Stimulated activated CD4-positive, alpha-beta T cell treated with anti-CD3 and anti-CD28 coated beads, TNF-alpha, amount 100 ng/mL, for 24 hours (primary cell): ENCODE measurements around the gene TMEM218.
"Not testable (repeated sequence)": the region's sequence is repeated elsewhere in the genome, so short reads cannot be mapped to it uniquely, and the experiment has no call there.

Source experiments
- DNase-seq, 3 experiments: peaks; one replicate each; pipeline ENCODE4 v3.0.0-alpha.2; 2020; ENCODE audit warnings: low read depth in 3 of 3

The TMEM218 gene

DNA sequence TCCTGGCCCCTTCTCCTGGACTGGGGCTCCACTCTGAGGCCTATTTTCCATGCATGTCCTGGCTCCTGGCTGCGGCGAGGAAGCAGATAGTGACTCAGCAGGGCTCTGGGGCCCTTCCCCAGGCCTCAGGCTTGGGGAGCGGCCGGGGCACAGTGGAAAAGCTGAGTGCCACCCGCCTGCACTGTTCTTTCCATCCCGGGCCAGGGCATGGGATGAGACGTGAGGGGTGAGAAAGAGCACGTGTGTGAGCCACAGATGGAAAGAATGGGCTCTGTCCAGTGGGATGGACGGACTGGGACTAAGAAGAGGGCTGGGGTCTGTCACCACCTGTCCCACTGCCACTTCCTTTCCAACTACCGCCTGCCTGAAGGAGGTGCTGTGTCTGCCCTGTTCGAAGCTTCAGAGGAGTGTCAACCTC is 35.5 kb downstream of the TMEM218 start:
- no peak for DNase-seq

DNA sequence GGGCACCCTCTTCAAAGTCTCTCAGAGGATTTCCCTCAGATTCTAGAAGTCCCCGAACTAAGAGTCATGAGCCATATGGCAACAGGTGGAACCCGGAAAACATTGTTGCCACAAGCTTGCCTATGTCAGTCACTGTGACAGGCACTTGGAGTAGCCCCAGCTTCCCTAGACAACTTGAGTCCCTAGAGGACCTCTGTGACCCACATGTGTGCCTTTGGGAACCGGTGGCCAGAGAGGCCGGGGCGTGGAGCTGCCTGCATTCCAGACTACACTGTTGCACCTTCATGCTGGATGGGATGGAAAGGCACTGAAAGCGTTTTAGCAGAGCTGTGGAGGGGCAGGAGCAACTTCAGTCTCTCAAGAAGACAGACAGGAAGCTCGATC is 36.2 kb downstream of the TMEM218 start:
- no peak for DNase-seq

DNA sequence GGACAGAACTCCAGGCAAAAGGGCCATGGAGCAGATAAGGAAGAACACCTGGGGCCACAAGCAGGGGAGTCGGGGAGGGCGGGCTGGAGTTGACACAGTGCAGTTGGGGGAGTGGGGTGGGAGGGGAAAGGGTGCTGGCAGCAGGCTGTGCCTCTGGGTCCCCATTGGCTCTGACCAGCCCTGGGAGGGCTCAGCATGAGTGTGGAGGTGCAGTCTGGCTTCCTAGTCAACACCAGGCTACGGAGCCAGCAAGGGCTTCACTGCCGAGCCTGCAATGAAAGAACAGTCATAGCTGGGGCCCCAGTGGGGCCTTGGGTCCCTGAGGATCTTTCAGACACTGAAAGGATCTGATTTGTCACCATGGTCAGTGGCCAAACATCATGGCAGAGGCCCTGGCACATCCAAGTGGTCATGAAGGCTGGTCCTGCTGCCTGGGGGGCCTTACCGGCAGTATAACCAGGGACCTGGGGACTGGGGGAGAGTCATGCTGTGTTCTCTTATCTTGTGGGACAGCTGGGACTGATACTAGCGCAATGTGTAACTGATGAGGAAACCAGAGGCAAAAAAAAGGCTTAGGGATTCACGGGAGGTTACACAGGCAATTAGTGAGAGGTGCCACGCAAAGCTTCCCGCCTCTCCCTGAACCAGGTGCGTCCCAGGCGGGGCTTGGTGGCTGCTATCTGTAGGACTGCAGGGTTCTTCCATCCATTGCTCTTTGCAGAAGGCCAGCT is 36.8 kb downstream of the TMEM218 start:
- no peak for DNase-seq

DNA sequence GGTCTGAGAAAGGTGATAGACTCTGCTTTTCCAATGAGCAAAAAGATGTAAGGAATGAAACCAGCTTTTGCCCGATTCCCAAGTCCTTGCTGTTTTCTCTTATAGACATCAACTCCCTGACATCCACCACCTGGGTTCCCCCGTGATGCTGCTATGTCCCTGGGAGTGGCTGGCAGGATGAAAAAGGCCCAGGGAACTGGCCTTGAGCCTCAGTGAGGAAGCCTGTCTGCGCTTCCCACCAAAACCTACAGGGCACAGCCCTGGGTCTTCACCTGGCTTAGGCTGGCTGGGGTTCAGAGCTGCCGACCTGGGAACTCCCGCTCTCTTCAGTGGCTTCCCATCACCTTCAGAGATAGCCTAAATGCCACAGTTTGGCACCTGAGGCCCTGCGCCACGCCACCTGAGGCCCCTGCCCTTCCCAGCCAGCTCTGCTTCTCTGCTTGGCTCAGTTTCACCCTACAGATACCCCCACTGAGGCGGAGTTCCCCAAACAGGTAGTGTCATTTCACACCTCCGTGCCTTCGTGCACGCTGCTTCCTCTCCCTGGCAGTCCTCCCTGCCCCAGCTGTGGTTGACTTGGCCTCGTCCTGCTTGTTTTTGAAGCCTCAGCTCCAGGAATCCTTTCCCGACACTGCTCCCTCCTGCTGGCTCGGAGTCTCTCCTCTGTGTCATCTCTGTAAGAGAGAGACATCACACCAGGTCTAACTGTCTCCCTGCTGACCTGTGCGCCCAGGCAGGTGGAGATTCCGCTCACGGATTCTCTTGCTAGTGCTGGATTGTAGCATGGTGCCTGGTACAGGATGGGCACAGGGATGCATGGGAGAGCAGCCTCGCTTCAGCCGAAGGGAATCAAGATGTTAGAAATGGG is 37.6 kb downstream of the TMEM218 start:
- no peak for DNase-seq

DNA sequence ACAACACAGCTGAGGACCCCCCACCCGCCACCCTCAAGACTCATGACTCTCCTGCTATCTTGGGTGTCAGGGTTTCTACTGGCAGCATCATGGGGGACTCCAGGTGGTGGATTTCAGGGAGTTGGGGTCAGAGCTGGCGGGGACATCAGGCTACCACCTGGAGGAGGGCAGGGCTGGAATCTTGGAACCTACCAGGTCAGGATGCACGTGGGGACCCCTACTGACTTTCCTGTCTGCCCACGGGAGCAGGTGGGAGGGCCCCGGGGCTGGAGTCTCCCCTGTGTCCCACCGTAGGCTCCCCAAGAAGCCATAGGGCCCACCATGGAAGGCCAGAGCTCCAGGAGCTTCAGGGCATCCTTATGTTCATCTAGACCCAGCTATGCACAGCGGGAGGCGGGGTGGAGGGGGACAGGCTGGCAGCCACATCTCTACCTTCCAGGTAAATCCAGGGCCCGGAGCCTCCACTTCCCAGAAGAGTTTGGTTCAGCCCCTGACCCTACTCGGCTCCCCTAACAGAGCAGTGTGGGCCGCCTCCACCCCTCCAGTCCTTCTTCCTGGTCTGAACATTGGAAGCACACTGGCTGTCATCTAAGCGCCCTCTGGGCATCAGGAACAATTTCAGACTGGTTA is 38.4 kb downstream of the TMEM218 start:
- DNase-seq, result no peak

DNA sequence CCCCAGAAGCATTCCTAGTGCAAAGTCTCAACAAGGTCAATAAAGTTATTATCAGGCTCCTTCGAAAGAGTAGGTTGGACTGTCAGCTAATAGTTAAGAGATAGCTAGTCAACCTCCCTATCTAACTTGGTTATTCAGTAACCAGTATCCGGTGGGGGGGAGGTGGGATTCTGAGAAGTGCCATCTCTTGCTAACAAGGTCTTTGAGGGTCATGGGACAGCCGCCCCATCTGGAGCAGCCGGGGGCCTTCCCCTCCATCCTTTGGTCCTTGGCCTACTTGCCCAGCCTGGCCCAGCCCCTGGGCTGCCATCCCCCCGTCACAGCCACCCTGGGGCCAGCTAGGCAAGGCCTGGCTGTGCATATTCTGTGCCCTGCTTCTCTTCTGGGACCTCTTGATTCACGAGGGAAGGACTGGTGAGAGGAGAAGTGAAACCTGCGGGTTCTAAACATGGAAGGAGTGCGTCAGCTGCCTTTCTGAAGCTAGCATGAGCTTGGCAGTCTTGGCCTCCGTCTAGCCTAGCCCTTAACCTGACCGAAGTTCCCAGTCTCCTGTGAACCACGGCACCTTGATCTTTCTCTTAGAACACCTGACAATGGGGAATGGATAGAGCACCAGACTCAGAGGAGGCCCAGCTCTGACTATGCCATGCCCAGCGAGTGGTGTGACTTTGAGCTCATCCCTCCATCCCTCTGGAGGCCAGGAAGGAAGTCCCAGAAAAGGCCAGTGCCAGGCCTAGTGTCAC is 39.0 kb downstream of the TMEM218 start:
- no peak for DNase-seq

DNA sequence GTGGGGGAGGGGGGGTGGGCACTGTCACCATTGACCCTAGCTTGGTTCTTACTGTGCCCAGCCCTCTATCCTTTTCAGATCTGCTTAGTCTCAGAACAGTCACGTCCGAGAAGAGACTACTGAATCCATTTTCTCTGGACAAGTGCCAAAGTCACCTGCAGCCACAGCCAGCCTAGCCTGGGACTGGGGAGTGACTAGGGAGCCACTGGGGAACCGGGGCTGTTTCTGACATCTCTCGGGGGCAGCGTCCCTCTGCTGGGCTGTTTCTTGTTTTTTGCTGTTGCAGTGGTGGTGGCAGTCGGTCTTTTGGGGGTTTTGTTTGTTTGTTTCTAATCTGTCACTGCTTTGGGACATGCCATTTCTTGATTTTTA is 39.6 kb downstream of the TMEM218 start:
- no peak for DNase-seq

DNA sequence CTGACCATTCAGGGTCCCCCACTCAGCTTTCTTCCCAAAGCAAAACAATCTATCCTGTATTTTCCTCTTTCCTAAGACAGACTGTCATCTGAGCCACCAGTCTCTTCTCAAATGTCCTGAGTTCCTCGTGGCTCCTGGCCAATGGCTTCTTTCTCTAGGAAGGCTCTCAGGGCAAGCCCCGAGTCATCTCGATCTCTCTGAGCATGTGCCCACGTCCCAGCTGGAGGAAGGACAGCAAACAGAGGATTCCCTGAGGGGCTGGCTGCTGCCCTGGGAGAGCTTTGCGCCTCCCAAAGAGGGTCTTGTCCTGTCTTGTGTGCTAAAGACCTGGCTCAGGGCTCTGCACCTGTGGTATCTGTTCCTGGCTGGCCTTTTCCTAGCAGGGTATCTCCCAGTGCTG is 40.0 kb downstream of the TMEM218 start:
- no peak for DNase-seq

DNA sequence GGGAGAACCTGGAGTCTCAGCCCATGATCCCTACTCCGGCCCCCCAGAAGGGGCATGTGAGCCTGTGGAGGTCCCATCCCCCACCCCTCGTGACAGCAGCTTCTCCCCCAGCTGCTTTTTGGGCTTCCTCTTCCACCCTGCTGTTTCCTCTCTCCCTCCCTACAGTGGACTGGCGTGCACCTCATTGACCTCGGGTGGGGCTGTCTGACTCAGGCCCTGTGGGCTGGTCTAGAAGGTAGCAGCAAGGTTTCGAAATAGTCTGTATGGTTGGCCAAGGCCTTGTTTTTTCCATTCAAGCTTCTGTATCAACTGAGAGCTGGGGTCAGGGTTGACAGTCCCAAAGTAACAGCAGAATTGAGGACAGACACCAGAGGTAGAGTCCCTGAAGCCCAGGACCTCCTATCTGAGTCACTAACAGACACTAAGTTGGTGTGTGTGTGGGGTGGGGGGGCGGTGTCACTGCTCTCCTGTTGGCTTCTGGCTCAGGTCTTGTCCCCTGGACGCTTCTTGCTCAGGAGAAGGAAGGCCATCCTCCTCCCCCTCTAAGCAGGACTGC is 40.6 kb downstream of the TMEM218 start:
- DNase-seq, result no peak

DNA sequence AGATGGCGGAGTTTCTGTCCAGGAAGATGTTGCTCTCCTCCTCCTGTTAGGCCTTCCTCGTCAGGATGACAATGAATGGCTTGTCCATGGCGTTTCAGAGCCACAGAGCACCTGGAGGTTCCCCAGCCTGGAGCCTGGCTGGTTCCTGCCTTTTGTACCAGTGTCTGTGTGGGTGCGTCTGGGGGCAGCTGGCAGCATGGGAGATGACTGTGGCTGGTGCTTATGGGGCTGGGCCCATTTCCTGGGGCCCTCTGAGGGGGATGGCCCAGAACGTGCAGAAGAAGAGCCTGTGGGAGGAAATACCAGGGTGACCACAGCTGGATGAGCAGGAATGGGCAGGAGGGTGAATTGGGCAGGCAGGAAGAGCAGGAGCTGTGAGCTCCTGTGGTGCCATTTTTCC is 41.6 kb downstream of the TMEM218 start:
- no peak for DNase-seq

DNA sequence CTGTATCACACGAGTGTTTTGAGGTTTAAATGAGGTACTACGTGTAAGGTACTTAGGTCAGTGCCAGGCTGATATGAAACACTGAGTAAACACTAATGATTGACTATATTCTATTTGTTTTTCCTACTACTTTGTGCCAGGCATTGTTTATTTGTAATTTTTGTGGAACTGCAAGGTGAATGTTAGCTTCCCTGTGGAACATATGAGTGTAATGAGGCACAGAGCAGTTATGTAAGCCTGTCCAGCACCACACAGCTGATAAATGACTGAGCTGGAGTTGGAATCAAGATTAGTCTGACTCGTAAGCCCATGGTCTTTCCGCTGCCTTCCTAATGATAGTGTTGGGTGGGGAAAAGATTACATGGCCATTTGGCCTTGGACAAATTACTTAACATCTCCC is 42.4 kb downstream of the TMEM218 start:
- no peak for DNase-seq

DNA sequence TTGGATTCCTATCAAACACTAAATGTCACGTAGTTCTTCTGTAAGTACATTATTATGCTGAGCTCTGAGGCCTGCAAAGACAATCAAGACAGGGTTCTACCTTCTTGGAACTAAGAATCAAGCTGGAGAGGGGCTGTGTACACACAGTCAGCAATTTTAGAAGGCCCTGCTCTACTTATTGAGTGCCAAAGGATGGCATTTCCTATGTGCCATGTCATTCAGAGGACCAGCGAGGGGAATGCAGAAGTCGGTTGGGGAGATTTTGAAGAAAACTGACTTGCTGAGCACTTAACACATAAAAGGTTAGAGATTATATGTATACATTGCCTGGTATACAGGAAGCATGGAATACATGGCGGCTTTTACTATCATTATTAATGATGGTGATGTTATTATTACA is 43.1 kb downstream of the TMEM218 start:
- DNase-seq, result no peak

DNA sequence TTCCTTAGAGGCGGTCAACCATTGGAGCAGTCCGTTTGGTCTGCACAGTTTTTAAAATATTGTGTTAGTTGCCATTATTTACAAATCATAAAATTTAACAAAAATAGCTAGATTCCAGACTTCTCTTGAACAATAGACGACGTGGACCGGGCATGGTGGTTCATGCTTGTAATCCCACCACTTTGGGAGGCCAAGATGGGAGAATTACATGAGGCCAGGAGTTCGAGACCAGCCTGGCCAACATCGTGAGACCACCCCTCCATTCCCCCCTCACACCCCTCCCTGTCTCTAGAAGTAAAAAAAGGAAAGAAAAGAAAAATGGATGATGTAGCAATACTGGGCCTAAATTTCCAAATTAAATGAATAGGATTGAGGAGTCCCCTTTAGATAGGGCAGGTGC is 47.4 kb downstream of the TMEM218 start:
- DNase-seq, result no peak

DNA sequence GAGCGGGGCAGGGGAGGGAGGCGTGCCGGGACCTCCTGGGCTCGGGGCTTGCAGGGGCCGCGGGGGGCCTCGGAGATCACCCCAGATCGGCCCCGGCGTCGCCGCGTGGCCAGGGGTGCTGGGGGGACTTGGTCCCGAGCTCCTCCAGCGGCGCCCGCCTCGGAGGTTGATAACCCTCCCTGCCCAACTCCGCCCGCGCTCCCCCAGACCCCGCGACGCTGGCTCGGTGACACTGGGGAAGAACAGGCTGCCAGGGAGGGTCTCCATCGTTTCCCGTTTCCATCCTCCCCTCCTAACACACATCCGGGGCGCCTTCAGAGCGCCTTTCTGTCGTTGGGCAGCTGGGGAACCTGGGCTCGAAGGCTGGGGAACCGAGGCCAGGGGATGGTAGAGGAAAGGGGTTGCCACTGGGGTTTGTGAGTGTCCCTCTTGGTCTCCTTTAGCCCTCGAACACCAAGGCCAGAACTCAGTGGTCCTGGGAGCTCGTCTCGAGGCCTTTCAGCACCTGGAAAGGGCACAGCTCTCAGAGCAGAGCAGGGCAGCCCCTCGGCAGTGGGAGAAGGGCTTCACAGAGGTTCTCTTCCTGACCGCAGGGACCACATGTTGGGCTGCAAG is 47.9 kb downstream of the TMEM218 start:
- no peak for DNase-seq

DNA sequence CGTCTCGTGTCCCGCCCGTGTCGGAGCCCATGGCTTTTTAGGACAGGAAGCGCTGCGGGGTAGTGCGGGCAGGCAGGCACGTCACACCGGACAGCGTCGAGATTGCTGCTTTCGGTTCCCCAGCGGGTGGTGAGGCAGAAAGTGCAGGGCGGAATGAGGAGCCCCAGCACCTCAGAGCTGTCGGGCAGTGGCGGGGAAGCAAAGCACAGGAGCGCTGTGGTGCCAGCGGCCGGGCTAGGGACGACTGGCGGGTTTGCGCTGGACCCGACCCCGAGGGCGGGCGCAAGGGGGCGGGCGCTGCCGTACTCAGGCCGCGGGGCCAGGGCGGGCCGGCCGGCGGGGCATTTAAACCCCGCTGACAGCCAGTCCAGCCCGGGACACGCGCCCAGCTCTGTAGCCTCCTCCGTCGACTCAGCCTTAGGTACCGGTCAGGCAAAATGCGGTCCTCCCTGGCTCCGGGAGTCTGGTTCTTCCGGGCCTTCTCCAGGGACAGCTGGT is 48.4 kb downstream of the TMEM218 start, which contains the start of gene SLC37A2:
Gene SLC37A2, plus strand, starts transcription at position 375 of the 498 bp plus-strand sequence. Its CDS starts 63 bp downstream, at position 438.
- DNase-seq, result peak in 2 of 3 experiments; percentile 12 to 50

DNA sequence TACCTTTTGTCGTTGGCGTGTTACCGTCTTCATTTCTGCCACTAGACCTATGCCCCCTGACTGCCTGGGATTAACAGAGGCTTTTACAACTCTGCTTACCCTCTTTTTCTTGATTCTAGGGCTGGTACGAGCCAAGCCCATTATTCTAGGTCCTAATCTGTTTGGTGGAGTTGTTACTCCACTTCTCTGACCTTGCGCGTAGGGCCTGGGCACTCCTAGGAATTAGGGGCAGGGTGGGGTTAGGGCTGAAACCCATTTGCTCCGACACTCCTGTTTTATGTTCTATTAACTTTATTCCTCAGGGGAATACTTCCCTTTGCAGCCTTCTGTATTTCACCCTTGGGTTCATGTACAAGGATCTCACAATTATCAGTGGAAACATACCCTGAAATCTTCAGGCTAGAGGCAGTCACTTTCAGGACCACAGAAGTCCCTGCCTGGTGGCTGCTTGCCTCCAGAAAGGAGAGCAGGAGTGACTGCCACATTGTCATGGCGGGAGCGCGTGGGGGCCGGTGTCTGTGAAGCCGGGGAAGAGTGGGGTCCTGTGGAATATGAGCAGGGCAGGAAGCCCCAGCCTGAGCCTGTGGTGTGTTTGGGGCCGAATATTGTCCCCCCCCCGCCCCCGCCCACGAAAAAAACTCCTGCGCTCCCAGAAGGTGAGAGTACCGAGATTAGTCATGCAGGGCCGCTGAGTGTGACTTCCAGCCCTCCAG is 49.1 kb downstream of the TMEM218 start:
- no peak for DNase-seq

DNA sequence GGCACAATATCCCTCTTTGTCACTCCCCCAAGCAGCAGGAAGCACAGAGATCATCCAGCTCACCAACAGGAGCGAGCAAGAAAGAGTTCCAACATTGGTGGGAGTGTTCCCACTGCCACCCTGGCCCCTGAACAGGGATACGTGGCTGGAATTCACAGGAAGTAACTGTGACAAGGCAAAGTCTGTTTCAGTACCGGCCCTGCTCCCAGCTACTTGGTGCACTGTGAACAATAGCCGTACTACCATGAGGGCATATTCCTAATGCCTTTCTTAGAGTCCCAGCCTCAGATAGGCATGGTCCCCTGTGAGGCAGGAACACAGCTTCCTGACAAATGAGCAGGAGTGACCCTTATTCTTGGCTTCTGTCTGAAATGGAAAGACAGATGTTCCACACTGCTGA is 50.1 kb downstream of the TMEM218 start:
- no peak for DNase-seq

DNA sequence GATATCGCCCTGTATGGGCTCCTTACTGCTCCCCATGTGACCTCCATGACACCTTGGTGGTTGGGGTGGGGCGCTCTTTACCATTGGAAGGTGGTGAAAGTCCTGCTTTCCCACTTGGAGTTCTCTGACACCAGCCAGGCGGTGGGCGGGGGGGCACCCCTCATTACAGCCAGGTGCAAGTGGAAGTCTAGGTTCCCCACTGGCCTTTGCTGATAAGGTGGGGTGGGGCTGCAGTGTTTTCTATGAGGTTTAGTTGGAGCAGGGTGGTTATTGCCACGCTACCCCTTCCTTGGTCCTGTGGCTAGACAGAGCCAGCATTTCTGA is 53.8 kb downstream of the TMEM218 start:
- DNase-seq, result no peak

DNA sequence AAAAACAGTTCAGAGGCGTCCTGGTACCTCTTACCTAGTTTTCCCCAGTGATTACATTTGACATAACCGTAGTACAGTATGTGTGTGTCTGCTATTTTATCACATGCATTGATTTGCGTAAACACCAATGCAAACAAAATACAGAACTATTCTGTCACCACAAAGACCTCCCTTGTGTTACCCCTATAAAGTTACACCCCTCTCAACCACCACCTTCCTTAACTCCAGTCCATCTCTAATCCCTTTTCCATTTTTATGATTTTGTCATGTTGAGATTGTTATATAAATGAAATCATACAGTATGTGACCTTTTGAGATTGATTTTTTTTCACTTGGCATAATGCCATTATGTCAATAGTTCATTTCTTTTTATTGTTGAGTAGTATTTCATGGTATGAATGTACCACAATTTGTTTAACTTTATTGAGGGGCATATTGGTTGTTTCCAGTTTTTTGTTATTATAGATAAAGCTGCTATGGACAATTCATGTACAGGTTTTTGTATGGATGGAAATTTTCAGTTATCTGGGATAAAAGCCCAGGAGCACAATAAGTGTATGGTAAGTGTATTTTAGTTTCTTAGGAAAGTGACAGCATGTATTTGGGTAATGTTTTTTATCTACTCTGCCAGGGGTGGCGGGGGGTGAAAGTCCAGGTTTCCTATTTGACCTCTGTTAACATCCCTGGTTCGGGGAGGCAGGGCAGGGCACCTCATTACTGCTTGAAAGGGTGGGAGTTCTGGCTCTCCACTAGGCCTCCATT is 54.3 kb downstream of the TMEM218 start:
- no peak for DNase-seq

DNA sequence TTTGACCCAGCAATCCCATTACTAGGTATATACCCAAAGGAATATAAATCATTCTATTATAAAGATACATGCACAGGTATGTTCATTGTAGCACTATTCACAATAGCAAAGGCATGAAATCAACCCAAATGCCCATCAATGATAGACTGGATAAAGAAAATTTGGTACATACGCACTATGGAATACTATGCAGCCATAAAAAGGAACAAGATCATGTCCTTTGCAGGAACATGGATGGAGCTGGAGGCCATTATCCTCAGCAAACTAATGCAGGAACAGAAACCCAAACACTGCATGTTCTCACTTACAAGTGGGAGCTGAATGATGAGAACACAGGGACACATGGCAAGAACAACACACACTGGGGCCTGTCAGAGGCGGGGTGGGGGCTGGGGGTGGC is 55.3 kb downstream of the TMEM218 start:
- not testable (repeated sequence) for DNase-seq
